Activated CD4-positive, alpha-beta memory T cell treated with anti-CD3 and anti-CD28 coated beads for 36 hours (primary cell): ENCODE data around the gene RPS13. TPM values are rescaled to one million over a fixed set of nuclear protein-coding genes. Genes with fewer than 3 reads are reported as not detected.
"Not testable (repeated sequence)": the region's sequence is repeated elsewhere in the genome, so short reads cannot be mapped to it uniquely, and the experiment has no call there.

Source experiments
- CTCF ChIA-PET: fragments of 350-600 bp; sonication (Branson Sonifier 250); formaldehyde crosslinking; loops from one replicate; lab custom pipeline; 2021; ENCODE audit warnings: antibody characterized with exemption, inconsistent platforms; lab: Charles Lee
- POLR2A ChIA-PET: fragments of 350-600 bp; sonication (Branson Sonifier 250); formaldehyde crosslinking; loops from one replicate; lab custom pipeline; 2021; ENCODE audit warnings: antibody characterized with exemption; lab: Charles Lee
- DNase-seq: peaks from one replicate; pipeline ENCODE4 v3.0.0-alpha.2; 2020
- H3K27ac Mint-ChIP-seq: one replicate; pipeline ENCODE4 v1.8.0; 2021; ENCODE audit warnings: mixed read lengths
- H3K27me3 Mint-ChIP-seq: one replicate; pipeline ENCODE4 v1.8.0; 2021; ENCODE audit warnings: mixed read lengths
- H3K36me3 Mint-ChIP-seq: one replicate; pipeline ENCODE4 v1.8.0; 2021; ENCODE audit warnings: mixed read lengths
- H3K4me1 Mint-ChIP-seq: one replicate; pipeline ENCODE4 v1.8.0; 2021; ENCODE audit warnings: low read depth, mixed read lengths
- H3K4me3 Mint-ChIP-seq: one replicate; pipeline ENCODE4 v1.8.0; 2021; ENCODE audit warnings: mild to moderate bottlenecking, mixed read lengths
- H3K9me3 Mint-ChIP-seq: one replicate; pipeline ENCODE4 v1.8.0; 2021; ENCODE audit warnings: mixed read lengths
- intact Hi-C: fragments of 100-400 bp; cut with micrococcal nuclease; formaldehyde crosslinking; loops from one replicate; pipeline ENCODE4 v1.15.1; 2023
- total RNA-seq, 2 experiments: library from RNA; stranded (reverse); gene quantifications; one replicate each; pipeline ENCODE4 v1.2.3, GENCODE V29; 2021

Gene RPS13
- total RNA-seq, 2 experiments from 2014 or later = 1,729 to 1,745 TPM

- intact Hi-C loops, H3K4me3 Mint-ChIP-seq, DNase-seq: not testable (repeated sequence)
These were observed 43.4 kb downstream of the RPS13 start for GRCh38 chr11:17034027-17034426.

GRCh38 chr11:17026487-17027082 lies 50.9 kb downstream of the RPS13 start:
- Mint-ChIP-seq H3K9me3 (no peaks in the 10 kb centered on the region), H3K27ac (no peak overlapping the region), H3K36me3 (no peaks in the 10 kb centered on the region), H3K4me1 (no peaks in the 10 kb centered on the region), H3K4me3 (no peak overlapping the region), H3K27me3 (no peaks in the 10 kb centered on the region)
- intact Hi-C loops = no loop called here
- CTCF ChIA-PET = interaction anchor here (0.6 to 1.2 kb wide), 2 partner anchors 207 to 239 kb away, joined by 3 read pairs; no protein-coding TSS in a partner anchor
- DNase-seq = no peak
- POLR2A ChIA-PET = no interaction called here

More at GRCh38 chr11:17034027-17034426, 43.4 kb downstream of the RPS13 start:
- POLR2A ChIA-PET, H3K27me3 Mint-ChIP-seq, H3K27ac Mint-ChIP-seq, CTCF ChIA-PET, H3K36me3 Mint-ChIP-seq, H3K9me3 Mint-ChIP-seq, H3K4me1 Mint-ChIP-seq: not testable (repeated sequence)

- Mint-ChIP-seq H3K27ac (no peak overlapping the region), H3K4me3 (no peak overlapping the region), H3K27me3 (no peaks in the 10 kb centered on the region), H3K36me3 (no peaks in the 10 kb centered on the region), H3K4me1 (no peaks in the 10 kb centered on the region), H3K9me3 (no peaks in the 10 kb centered on the region)
- intact Hi-C loops = no loop called here
- POLR2A ChIA-PET = no interaction called here
- CTCF ChIA-PET = interaction anchor here (0.9 kb wide), 1 partner anchor 10 kb away, joined by 3 read pairs; no protein-coding TSS in a partner anchor
- DNase-seq = no peak
These were observed 52.5 kb downstream of the RPS13 start for GRCh38 chr11:17024924-17025323.

Other genes with a start within 250 kb of the RPS13 start
- gene PLEKHA7, start 63.3 kb downstream of the RPS13 start, total RNA-seq = 1 to 10 TPM; 5.1 to 5.3 TPM
- 10 to 100 TPM; 21.2 to 21.7 TPM for gene PIK3C2A, start 130.3 kb upstream of the RPS13 start, total RNA-seq
- 10 to 100 TPM; 38.1 to 38.2 TPM for gene NUCB2, start 199.1 kb upstream of the RPS13 start, total RNA-seq